GM19099 (cell line): ENCODE data around the gene GRK3.

Source experiments
- POLR2A ChIP-seq: IDR thresholded peaks from 3 replicates; pipeline ENCODE4 v1.6.1; 2011; ENCODE audit warnings: low read depth; ENCODE audit not compliant: insufficient read length; ENCODE audit errors: extremely low read depth

Gene GRK3

GRCh38 chr22:25775531-25775930, 211.1 kb downstream of the GRK3 start:
- TF ChIP-seq POLR2A: no peak

- TF ChIP-seq POLR2A: no peak
Observed at GRCh38 chr22:25777411-25777810, 212.9 kb downstream of the GRK3 start.

- no peak for TF ChIP-seq POLR2A
Observed at GRCh38 chr22:25777870-25778269, 213.4 kb downstream of the GRK3 start.
